NCI-H2107 (cell line): ENCODE results near the gene CEACAM19.
"Not testable (repeated sequence)": the region's sequence is repeated elsewhere in the genome, so short reads cannot be mapped to it uniquely, and the experiment has no call there.

Experiments
- DNase-seq: peaks from one replicate; lab custom pipeline; 2025; lab: John Stamatoyannopoulos, UW

Gene CEACAM19, protein sequence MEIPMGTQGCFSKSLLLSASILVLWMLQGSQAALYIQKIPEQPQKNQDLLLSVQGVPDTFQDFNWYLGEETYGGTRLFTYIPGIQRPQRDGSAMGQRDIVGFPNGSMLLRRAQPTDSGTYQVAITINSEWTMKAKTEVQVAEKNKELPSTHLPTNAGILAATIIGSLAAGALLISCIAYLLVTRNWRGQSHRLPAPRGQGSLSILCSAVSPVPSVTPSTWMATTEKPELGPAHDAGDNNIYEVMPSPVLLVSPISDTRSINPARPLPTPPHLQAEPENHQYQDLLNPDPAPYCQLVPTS

DNA sequence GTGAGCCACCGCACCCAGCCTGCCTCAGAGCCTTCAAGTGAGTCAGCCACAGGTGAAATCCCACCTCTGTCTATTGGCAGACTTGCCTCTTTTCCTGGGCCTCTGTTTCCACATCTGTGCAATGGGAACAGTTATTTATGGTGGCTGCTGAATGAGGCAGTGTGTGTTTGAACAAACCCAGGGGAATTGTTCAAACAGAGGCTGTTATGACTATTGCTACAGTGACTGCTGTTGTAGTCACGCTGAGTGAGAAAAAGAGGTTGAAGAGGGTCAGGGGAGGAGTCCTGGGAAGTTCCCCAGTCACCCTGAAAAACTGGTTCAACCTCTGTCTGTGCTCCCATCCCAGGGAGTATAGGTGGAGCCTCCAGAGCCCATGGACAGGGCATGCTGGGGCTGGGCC is at the start of gene CEACAM19:
Gene CEACAM19 (plus strand): TSS at position 83 of the 400 bp plus-strand sequence. CDS start 450 bp downstream, outside the sequence.
- no peak for DNase-seq

GRCh38 chr19:44623080-44623479 is 48.2 kb upstream of the CEACAM19 start:
- DNase-seq = no peak

DNA sequence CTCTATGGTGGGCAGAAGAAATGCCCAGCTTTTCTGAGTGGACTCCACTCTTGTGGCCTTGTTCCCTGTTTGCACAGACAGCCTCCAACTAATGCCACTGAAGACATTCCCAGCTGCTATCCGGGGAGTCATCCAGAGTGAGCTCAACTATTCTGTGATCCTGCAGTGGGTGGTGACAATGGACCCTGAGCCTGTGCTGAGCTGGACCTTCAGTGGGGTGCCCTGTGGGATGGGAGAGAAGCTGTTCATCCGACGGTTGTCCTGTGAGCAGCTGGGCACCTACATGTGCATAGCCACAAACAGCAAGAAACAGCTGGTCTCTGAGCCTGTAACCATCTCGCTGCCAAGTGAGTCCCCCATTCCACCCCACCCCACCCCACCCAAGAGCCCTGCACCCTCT is 47.7 kb upstream of the CEACAM19 start:
- no peak for DNase-seq

GRCh38 chr19:44624840-44625354 is 46.4 kb upstream of the CEACAM19 start:
- no peak for DNase-seq

- DNase-seq = not testable (repeated sequence)
Observed at GRCh38 chr19:44625637-44626036, 45.6 kb upstream of the CEACAM19 start.

DNA sequence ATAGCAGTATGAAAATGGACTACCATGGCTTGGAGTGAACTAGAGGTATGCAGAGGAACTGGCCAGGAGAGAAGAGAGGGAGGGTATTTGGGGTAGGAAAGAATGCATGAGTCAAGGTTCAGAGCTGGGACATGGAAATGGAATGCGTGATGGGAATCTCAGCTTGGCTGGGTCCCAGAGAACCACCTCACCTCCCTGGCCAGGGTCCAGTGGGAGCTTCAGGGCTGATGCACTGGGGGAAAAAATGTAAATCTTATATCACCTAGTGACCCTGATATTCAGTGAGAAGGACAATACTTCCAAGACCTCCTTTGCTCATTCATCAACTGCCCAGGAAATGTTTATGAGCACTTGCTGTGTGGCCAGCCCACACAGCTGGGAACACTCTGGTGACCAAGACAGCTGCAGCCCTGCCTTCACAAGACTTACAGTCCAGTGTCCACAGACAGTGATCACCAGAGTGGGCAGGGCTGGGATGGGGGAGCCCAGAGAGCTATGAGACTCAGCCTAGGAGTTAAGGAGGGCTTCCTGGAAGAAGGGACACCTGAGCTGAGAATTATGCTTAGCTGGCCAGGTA is 45.1 kb upstream of the CEACAM19 start:
- DNase-seq = no peak

DNA sequence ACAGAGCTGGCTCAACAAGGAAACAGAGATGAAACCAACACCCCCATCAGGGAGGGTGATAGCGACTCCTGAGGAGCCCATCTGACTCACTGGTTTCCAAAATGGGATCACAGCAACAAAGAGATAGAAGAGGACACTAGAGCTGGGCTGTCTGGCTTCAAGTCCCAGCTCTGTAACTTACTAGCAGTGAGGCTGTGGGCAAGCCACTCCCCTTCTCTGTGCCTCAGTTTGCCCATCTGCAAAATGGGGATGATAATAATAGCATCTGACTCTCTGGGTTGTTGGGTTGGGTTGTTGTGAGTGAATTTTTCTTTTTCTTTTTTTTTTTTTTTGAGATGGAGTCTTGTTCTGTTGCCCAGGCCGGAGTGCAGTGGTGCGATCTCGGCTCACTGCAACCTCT is 43.7 kb upstream of the CEACAM19 start:
- no peak for DNase-seq

GRCh38 chr19:44628793-44629192 is 42.5 kb upstream of the CEACAM19 start:
- DNase-seq = no peak

GRCh38 chr19:44631611-44632010 is 39.7 kb upstream of the CEACAM19 start:
- not testable (repeated sequence) for DNase-seq

DNA sequence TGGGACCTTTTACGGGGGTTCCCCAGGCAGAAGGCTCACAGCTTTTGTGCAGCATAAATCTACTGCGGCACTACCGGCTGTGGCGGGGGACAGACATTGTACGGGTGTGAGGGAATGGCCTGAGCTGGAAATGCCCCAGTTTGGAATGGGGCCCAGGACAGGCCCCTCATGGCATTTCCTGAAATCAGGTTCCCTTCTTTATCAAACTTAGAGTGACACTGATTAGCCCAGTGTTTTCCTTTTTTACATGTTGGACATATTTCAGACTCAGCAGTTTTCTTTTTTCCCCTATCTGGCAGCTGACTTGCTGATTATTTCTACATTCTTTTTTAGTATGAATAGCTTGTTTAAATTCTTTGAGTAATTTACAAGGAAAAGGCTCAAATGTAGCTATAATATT is 37.2 kb upstream of the CEACAM19 start:
- DNase-seq = not testable (repeated sequence)

- no peak for DNase-seq
Observed at GRCh38 chr19:44634785-44635184, 36.5 kb upstream of the CEACAM19 start.

DNA sequence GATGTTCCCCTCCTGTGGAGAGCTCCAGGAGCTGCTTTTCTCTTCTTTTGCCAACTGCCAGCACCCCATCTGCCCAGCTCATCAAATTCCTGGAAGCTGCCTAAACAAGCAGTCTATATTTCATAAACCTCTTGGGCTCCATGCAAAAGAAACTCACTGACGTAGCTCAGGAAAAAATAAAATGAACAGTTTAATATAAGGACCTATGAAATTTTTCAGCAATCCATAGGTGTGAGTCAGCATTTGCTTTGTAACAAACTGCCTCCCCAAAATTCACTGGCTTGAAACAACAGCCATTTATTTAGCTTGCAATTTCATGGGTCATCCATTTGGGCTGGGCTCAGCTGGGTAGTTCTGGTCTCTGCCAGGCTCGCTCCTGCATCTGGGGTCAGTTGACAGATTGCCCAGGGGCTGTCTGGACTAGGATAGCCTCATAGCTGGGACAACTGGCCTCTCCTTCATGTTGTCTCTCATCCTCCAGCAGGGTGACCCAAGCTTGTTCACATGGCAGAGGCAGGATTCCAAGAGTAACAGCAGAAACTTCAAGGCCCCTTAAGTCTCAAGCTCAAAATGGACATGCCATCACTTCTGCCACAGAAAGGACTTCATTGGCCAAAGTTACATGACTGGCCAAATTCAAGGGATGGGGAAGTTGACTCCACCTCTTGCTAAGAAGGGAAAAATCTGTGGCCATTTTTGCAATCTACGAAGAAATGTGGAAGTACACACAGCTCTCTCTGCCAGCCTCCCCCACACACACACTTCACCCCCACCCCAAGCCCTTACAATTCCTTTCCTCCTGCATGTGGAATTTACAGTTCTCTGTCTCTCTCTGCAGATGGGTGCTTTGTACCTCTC is 35.5 kb upstream of the CEACAM19 start:
- no peak for DNase-seq

GRCh38 chr19:44636439-44637389 is 34.6 kb upstream of the CEACAM19 start:
- no peak for DNase-seq

GRCh38 chr19:44637390-44637764 is 33.9 kb upstream of the CEACAM19 start:
- DNase-seq = no peak

DNA sequence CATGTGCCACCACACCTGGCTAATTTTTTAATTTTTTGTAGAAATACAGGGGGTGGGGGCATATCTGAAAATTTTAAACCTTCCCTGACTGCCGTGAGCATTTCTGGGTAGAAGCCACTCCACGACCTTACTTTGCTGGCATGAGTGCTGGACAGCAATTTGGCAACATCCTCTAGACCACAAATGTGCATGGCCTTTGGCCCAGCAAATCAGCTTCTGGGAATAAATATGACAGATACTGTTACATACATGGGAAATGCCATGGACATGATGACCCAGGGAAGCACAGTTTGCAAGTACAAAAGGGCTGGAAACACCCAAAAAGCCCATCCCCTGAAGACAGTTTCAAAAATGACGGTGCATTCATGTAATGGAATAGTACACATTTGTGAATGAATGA is 30.8 kb upstream of the CEACAM19 start:
- no peak for DNase-seq

GRCh38 chr19:44641501-44642265 is 29.6 kb upstream of the CEACAM19 start:
- no peak for DNase-seq

- no peak for DNase-seq
Observed at GRCh38 chr19:44642377-44642776, 28.9 kb upstream of the CEACAM19 start.

- DNase-seq = no peak
Observed at GRCh38 chr19:44643605-44644401, 27.5 kb upstream of the CEACAM19 start, which contains the start of gene PVR. Gene PVR (plus strand): TSS chr19:44643910. CDS start chr19:44644097, 187 bp downstream.

DNA sequence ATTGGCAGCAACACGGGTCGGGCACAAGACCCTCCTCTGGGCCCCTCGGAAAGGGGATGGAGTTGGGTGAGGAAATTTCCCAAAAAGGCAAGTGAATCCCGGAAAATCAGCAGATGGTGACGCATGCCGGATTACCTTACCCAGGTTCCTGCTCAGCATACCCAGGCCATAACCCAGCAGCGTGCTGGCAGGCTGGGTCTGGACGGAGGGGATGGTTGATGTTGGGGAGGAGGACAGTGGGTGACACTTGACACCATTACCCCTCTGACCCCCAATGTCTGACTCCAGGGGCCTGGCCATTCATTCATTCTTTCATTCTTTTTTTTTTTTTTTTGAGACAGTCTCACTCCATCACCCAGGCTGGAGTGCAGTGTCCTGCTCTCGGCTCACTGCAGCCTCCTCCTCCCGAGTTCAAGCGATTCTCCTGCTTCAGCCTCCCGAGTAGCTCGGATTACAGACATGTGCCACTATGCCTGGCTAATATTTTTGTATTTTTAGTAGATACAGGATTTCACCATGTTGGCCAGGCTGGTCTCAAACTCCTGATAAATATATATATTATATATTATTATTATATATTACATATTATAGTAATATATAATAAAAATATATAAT is 26.8 kb upstream of the CEACAM19 start:
- DNase-seq = no peak
